IgD-negative memory B cell (primary cell): ENCODE data around the gene TCF12. TPM values are rescaled to one million over a fixed set of nuclear protein-coding genes. Genes with fewer than 3 reads are reported as not detected.
"Not testable (repeated sequence)": the region's sequence is repeated elsewhere in the genome, so short reads cannot be mapped to it uniquely, and the experiment has no call there.

Experiments
- H3K27ac Mint-ChIP-seq, 3 donors: one replicate each; pipeline ENCODE4 v1.8.0; 2020 to 2022; ENCODE audit warnings: mild to moderate bottlenecking in 3 of 3, mixed read lengths in 3 of 3, moderate library complexity in 1 of 3
- H3K27me3 Mint-ChIP-seq: one replicate; pipeline ENCODE4 v1.8.0; 2021; ENCODE audit warnings: mixed read lengths
- H3K36me3 Mint-ChIP-seq: one replicate; pipeline ENCODE4 v1.8.0; 2020; ENCODE audit warnings: mild to moderate bottlenecking, mixed read lengths
- H3K4me1 Mint-ChIP-seq, 3 donors: one replicate each; pipeline ENCODE4 v1.8.0; 2020 to 2022; ENCODE audit warnings: mixed read lengths in 3 of 3, mild to moderate bottlenecking in 1 of 3
- H3K4me3 Mint-ChIP-seq, 4 donors: one replicate each; pipeline ENCODE4 v1.8.0; 2020 to 2022; ENCODE audit warnings: mild to moderate bottlenecking in 4 of 4, mixed read lengths in 4 of 4, moderate library complexity in 3 of 4
- H3K9me3 Mint-ChIP-seq, 3 donors: one replicate each; pipeline ENCODE4 v1.8.0; 2020 to 2021; ENCODE audit warnings: mixed read lengths in 3 of 3, mild to moderate bottlenecking in 1 of 3
- polyA plus RNA-seq: library from polyadenylated mRNA; unstranded; fragments of 300-500 nt; fragmentation: Illumina TruSeq; gene quantifications from one replicate; pipeline ENCODE4 v1.2.3, GENCODE V29; 2021

Gene TCF12
- polyA plus RNA-seq, 1 donor from 2014 or later, result 58.0 TPM

DNA sequence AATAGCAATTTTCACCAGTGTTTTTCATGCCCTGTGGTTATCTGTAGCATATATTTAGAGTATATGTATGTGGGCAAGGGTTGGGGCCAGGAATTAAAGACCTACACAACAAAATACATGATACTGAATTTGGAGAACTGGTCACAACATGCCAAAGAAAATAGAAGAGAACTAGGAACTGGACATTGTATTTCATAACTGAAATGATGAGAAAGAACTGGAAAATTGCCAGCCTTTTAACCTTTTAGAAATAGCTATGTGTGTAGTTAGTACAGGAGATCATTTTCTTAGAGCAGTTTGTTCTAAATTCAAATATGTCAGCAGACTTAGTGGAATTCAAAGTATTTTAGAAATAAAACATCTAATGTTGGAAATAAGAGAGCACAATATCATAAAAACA is 230.8 kb downstream of the TCF12 start:
- no peaks in the 10 kb centered on the region for H3K27me3 Mint-ChIP-seq
- H3K36me3 Mint-ChIP-seq, result peaks cover 19% of the 10 kb centered on the region
- H3K9me3 Mint-ChIP-seq, result peaks cover 0 to 10% (median 4%) of the 10 kb centered on the region in 3 donors
- peaks cover 18 to 26% (median 19%) of the 10 kb centered on the region in 3 donors for H3K4me1 Mint-ChIP-seq
- no peak overlapping the region for H3K4me3 Mint-ChIP-seq
- H3K27ac Mint-ChIP-seq, result no peak overlapping the region

DNA sequence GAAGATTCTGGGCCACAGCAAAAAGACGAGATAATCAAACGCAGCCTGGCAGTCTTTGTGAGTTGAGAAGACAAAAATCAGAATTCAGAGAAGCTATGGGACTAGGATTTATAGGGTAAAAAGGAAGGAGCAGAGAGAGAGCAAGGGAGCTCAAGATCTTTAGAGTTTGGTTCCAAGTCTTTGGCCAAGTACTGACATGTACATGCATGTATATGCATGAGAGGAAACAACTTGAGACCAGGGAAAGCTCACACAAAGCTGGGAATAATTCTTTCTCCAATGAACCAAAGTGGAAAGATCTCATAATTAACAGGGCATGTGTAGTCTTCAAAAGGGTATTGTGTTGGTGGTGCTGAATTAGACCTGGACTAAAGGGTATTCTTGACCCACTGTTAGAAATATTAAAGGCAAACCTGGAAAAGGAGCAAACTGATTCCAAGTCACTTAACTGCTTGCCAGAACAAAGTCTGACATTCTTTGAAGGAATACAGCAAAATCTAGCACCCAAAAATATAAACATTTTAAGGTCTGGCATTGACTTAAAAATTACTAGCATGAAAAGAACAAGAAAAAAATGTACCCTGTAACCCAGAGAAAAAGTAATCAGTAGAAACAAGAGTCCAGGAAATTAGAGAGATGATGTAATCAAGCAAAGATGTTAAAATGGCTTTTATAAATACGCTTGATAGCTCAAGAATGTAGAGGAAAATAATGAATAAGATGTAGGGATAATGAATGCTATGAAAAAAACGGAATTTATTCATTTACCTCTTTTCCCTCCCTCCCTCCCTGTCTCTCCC is 231.8 kb downstream of the TCF12 start:
- H3K27ac Mint-ChIP-seq, result no peak overlapping the region

DNA sequence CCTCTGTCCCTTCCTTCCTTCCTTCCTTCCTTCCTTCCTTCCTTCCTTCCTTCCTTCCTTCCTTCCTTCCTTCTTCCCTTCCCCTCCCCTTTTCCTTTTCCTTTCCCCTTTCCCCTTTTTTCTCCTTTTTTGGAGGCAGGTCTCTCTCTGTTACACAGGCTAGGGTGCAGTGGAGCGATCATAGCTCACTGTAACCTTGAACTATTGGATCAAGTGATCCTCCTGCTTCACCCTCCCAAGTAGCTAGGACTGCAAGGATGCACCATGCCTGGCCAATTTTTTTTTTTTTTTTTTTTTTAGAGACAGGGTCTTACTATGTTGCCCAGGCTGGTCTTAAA is 232.4 kb downstream of the TCF12 start:
- peaks cover 0 to 10% (median 4%) of the 10 kb centered on the region in 3 donors for H3K9me3 Mint-ChIP-seq
- not testable (repeated sequence) for H3K4me3 Mint-ChIP-seq, H3K27me3 Mint-ChIP-seq, H3K27ac Mint-ChIP-seq
- H3K4me1 Mint-ChIP-seq, result peaks cover 18 to 28% (median 19%) of the 10 kb centered on the region in 3 donors
- peaks cover 19% of the 10 kb centered on the region for H3K36me3 Mint-ChIP-seq

More for the DNA sequence above, 231.8 kb downstream of the TCF12 start:
- H3K36me3 Mint-ChIP-seq, result peaks cover 19% of the 10 kb centered on the region
- H3K27me3 Mint-ChIP-seq, result no peaks in the 10 kb centered on the region
- H3K4me1 Mint-ChIP-seq, result peaks cover 18 to 28% (median 19%) of the 10 kb centered on the region in 3 donors
- H3K4me3 Mint-ChIP-seq, result peak overlapping the region in 1 of 4 donors; percentile 27
- H3K9me3 Mint-ChIP-seq, result peaks cover 0 to 10% (median 4%) of the 10 kb centered on the region in 3 donors

DNA sequence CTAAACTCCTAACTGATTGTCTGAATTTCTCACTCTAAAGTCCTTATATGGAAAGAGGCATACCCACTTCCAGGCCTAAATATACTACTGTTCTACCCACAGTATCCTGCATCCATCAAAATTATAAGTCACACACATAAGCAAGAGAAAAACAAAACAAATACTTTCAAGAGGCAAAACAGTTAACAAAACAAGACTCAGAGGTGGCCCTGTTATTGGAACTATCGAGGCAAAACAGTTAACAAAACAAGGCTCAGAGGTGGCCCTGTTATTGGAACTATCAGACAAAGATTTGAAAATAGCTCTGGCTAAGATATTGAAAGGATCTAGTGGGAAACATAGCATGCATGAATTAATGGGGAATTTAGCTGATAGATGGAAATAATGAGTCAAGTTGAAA is 233.7 kb downstream of the TCF12 start:
- Mint-ChIP-seq H3K27ac (no peak overlapping the region), H3K27me3 (no peaks in the 10 kb centered on the region), H3K36me3 (peaks cover 19% of the 10 kb centered on the region), H3K9me3 (peaks cover 0 to 10% (median 4%) of the 10 kb centered on the region in 3 donors), H3K4me3 (peak overlapping the region in 1 of 4 donors; percentile 13), H3K4me1 (peaks cover 14 to 24% (median 14%) of the 10 kb centered on the region in 3 donors)

DNA sequence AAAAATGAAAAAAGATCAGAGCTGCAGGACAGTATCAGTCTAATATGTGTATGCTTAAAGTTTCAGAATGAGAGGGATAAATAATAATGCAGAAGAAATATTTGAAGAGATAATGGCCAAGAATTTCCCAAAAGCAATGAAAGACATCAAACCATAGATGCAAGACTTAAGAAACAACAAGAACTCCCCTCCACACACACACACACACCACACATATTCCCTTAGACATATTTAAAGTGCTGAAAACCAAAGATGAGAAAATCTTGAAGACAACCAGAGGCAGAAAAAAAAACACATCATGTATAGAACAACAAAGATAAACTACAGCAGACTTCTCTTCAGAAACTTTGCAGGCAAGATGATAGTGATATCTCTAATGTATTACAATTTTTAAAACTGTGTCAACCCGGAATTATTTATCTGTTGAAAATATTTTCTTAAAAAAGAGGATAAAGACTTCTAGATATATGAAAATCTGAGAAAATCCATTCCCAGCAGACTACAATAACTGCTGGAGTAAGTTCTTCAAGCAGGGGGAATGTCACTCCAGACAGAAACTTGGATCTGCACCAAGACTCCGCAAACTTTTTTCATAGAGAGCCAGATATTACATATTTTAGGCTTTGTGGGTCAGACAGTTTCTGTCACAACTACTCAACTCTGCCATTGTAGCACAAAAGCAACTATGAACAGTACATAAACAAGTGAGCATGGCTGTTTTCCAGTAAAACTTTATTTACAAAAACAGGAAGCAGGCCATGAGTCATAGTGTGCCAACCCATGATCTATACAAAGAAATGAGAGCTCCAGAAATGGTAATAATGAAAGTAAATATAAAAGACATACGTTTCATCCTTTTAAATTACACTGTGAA is 234.5 kb downstream of the TCF12 start:
- peak overlapping the region in 2 of 4 donors; percentile 7 to 29 for H3K4me3 Mint-ChIP-seq
- H3K27me3 Mint-ChIP-seq, result no peaks in the 10 kb centered on the region
- H3K27ac Mint-ChIP-seq, result peak overlapping the region in 1 of 3 donors; percentile 20
- H3K36me3 Mint-ChIP-seq, result peaks cover 19% of the 10 kb centered on the region
- H3K4me1 Mint-ChIP-seq, result peaks cover 13 to 24% (median 14%) of the 10 kb centered on the region in 3 donors
- peaks cover 0 to 10% (median 4%) of the 10 kb centered on the region in 3 donors for H3K9me3 Mint-ChIP-seq

DNA sequence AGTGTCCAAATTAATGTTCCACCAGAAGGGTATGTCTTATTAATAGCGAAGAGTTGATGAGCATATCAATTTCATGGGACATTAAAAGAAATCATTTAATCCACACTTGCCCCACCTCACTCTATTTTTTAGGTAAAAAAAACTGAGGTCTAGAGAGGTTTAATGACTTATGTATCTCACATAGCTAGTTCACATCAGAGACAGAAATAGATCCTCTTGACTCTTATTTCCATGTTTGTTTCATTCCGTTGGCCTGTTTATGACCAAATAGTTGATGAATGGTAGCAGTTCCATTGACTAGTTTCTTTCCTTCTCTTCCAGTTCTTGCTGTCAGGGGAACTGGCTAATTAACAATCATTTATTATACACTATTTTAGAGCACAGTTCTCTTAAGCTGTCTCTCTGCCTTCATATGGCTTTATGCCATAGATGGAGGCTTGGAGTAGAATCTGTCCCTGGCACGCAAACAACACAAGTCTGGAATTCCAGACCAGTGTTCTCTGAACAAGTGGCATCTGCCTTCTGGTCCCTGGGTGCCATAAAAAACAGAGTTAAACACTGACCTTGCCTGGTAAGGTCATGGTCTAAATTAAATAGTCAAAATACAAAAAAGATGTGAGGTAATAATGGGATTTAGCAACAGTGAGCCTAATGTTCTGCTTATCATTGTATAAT is 237.9 kb downstream of the TCF12 start:
- Mint-ChIP-seq H3K27me3 (no peaks in the 10 kb centered on the region), H3K4me1 (peaks cover 13 to 29% (median 14%) of the 10 kb centered on the region in 3 donors), H3K9me3 (peaks cover 0 to 10% (median 4%) of the 10 kb centered on the region in 3 donors), H3K27ac (no peak overlapping the region), H3K36me3 (peaks cover 9% of the 10 kb centered on the region), H3K4me3 (no peak overlapping the region)

DNA sequence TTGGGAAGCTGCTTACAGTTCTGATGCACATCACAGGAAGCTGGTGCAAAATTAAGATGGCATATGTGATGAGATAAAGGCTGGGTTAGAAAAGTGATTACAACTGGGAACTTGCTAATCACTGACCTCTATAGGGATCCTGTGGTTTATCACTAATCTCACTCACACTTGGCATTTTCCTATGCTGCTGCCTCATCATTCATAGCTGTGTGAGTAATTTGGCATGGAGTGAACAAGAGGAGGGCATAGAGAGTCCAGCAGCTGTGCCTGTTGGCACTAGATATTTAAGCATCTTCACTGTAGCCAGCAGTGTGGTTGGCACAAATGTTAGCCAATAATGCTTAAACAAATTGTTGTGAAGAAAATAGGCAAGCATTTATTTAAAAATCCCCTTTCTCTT is 240.1 kb downstream of the TCF12 start:
- Mint-ChIP-seq H3K9me3 (peaks cover 0 to under 1% (median 0%) of the 10 kb centered on the region in 3 donors), H3K27ac (no peak overlapping the region), H3K4me1 (peaks cover 4 to 12% (median 6%) of the 10 kb centered on the region in 3 donors), H3K4me3 (no peak overlapping the region), H3K27me3 (no peaks in the 10 kb centered on the region), H3K36me3 (no peaks in the 10 kb centered on the region)

DNA sequence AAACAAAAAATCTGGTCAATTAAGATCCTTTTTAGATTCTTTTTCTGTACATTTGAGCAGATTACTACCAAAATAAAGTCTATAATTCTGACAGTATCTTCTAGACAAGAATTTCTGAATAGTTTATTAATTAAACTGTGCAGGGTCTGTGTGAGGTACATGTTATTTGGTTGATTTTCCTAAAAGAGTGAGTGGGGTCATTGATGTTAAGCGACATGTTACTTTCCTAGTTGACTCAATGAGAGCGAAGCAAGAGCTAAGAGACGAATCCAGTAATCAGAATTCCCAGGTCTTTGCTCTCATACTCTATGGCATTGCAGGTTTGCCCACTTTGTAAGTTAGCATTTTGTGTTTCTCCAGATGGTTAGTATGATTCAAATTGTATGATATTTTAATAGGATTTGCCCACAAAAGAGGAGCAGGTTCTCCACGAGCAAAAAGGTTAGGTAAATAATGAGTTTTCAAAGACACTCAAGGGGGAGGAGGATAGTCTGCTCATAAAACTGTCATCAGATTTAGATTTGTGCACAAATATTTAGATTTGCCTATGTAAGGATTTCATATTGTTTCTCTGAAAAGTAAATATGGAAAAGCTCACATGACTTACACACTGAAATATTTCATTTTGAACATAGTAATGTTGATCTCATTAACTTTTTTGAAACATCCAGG is 240.7 kb downstream of the TCF12 start:
- Mint-ChIP-seq H3K36me3 (peaks cover 1% of the 10 kb centered on the region), H3K27ac (no peak overlapping the region), H3K9me3 (peaks cover 0 to 5% (median 0%) of the 10 kb centered on the region in 3 donors), H3K27me3 (no peaks in the 10 kb centered on the region), H3K4me1 (peaks cover 5 to 8% (median 6%) of the 10 kb centered on the region in 3 donors), H3K4me3 (no peak overlapping the region)

DNA sequence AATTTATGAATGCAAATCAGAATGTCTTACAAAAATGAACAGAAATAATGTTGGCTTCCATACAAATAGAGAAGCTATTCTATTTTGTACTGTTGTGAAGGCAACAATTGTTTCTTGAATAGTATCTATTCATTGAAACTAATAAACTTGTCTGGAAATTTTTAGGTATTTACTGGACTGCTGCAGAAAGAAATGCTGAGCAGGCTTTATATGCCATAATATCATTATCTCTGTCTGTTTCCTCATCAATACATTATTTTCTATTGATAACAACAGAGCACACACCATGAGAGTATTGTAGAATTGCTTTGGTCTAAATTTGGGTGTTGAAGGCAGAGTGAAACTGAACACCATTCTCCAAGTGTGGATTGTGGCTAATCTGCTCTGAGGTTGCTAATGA is 241.3 kb downstream of the TCF12 start:
- Mint-ChIP-seq H3K36me3 (peaks cover 4% of the 10 kb centered on the region), H3K4me1 (peaks cover 5 to 6% (median 5%) of the 10 kb centered on the region in 3 donors), H3K27ac (no peak overlapping the region), H3K9me3 (peaks cover 0 to 5% (median 0%) of the 10 kb centered on the region in 3 donors), H3K4me3 (no peak overlapping the region), H3K27me3 (no peaks in the 10 kb centered on the region)

DNA sequence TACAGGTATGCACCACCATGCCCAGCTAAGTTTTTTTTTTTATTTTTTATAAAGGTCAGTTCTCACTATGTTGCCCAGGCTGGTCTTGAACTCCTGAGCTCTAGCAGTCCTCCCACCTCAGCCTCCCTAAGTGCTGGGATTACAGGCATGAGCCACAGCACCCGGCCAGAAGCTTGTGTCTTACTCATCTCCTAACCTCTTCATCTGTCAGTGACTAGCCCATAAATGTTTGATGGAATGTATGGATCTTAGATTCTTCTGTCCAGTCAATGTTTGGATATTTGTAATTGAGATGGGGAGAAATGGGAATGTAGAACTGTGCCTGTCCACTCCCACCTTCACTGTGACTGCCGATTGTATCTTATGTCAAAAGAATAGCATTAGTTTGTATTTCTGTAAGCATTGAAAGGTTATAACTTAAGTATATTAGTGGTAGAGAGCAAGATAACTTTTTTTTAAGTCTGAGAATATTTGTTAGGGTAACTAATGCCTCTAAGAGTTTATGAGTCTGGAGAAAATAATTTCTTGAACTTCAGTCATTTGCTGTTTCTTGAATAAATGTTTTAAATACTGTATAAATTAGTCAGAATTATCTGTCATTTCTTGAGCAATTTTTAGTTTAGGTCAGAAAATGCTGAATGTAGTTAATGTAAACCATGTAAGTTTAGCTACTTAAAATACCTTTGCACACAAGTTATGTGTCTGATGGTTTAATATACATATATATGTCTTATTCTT is 242.5 kb downstream of the TCF12 start:
- Mint-ChIP-seq H3K27ac (no peak overlapping the region), H3K36me3 (peaks cover 4% of the 10 kb centered on the region), H3K27me3 (no peaks in the 10 kb centered on the region), H3K4me3 (no peak overlapping the region), H3K9me3 (peaks cover 0 to 5% (median 0%) of the 10 kb centered on the region in 3 donors), H3K4me1 (peaks cover 5 to 6% (median 5%) of the 10 kb centered on the region in 3 donors)

DNA sequence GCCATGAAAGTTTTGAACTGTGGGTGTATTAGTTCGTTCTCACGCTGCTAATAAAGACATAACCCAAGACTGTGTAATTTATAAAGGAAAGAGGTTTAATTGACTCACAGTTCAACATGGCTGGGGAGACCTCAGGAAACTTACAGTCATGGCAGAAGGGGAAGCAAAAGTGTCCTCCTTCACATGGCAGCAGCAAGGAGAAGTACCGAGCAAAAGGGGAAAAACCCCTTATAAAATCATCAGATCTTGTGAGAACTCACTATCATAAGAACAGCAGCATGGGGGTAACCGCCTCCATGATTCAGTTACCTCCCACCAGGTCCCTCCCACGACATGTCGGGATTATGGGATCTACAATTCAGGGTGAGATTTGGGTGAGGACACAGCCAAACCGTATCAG is 245.8 kb downstream of the TCF12 start:
- not testable (repeated sequence) for H3K27ac Mint-ChIP-seq, H3K4me1 Mint-ChIP-seq, H3K9me3 Mint-ChIP-seq, H3K36me3 Mint-ChIP-seq, H3K4me3 Mint-ChIP-seq, H3K27me3 Mint-ChIP-seq

DNA sequence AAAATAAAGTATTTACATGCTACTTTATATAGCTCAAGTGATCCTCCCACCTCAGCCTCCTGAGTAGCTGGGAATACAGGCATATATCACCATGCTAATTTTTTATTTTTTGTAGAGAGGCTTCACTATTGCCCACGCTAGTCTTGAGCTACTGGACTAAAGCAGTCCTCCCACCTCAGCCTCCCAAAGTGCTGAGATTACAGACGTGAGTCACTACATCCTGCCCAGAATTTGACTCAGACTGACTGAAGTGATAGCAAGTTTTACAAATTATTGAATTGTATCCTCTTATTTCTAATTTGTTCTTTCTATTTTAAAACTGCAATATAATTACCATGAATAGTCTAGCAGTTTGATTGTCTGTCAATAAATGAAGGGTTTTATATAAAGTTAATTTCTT is 247.5 kb downstream of the TCF12 start:
- Mint-ChIP-seq H3K4me1 (peaks cover 0 to 3% (median 3%) of the 10 kb centered on the region in 3 donors), H3K27ac (peak overlapping the region in 1 of 3 donors; percentile 82), H3K27me3 (no peaks in the 10 kb centered on the region), H3K9me3 (peaks cover 0 to 5% (median 0%) of the 10 kb centered on the region in 3 donors), H3K4me3 (no peak overlapping the region), H3K36me3 (peaks cover 4% of the 10 kb centered on the region)

DNA sequence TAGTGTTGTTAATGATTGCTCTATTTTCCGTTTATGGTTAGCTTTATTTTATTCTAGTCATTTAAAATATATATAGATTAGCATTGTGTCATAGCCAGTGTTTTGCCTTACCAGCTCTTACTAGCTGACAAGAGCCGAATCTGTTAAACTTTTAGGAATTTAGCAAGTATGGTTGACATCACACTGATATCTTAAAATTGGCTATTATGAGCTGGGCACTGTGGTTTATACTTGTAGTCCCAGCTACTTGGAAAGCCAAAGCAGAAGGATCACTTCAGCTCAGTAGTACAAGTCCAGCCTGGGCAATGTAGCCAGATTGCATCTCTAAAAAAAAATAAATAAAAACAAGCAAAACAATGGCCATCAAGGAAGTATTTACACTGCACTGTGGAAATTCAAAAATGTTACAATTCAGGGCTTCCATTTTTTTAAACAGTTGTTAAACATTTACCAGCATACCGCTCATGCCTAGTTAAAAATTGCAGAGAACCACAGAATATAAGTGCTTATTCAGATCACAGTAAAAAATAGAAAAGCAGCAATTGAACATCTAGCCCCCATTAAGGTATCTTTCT is 249.5 kb downstream of the TCF12 start:
- Mint-ChIP-seq H3K4me3 (no peak overlapping the region), H3K4me1 (peaks cover 0 to 3% (median 3%) of the 10 kb centered on the region in 3 donors), H3K9me3 (peaks cover 0 to 5% (median 0%) of the 10 kb centered on the region in 3 donors), H3K27ac (no peak overlapping the region), H3K27me3 (no peaks in the 10 kb centered on the region), H3K36me3 (peaks cover 4% of the 10 kb centered on the region)
